SK-N-SH (cell line): ENCODE measurements around the gene MFAP4. TPM values are rescaled to one million over a fixed set of nuclear protein-coding genes. Genes with fewer than 3 reads are reported as not detected.

ENCODE experiments used
- CTCF ChIA-PET: fragments of 300-600, 350-600 bp; formaldehyde crosslinking; extraction: SDS; loops from one replicate; lab custom pipeline; 2021; lab: Yijun Ruan, JAX
- POLR2A ChIA-PET: fragments of 350-600 bp; sonication (Branson Sonifier 250); formaldehyde crosslinking; extraction: SDS; loops from one replicate; lab custom pipeline; 2020; ENCODE audit warnings: antibody characterized with exemption, inconsistent platforms; lab: Yijun Ruan, JAX
- DNase-seq: peaks from one replicate; pipeline ENCODE4 v3.0.0; 2012
- H2AFZ ChIP-seq: fragments of 200-600 bp; sonication (generic); 2 replicates; pipeline ENCODE4 v1.8.1; 2016; ENCODE audit warnings: antibody characterized with exemption, mild to moderate bottlenecking, low read depth
- H3F3A ChIP-seq: fragments of 200-600 bp; sonication (generic); replicated peaks from 2 replicates; pipeline ENCODE3; 2016; ENCODE audit warnings: antibody characterized with exemption, mild to moderate bottlenecking; ENCODE audit not compliant: insufficient read depth
- H3K27ac ChIP-seq, 2 experiments: fragments of 200-500 bp in 1 of 2; fragments of 200-600 bp in 1 of 2; sonication (Bioruptor generic) in 1 of 2; sonication (generic), shearing (Covaris generic) in 1 of 2; 2 replicates each; pipeline versions ENCODE4 v1.5.1 to v1.6.1; 2014 to 2016; ENCODE audit warnings: low read depth in 2 of 2, inconsistent platforms in 1 of 2, low read length in 1 of 2, mild to moderate bottlenecking in 1 of 2, mixed read lengths in 1 of 2
- H3K27me3 ChIP-seq: fragments of 200-600 bp; sonication (generic), shearing (Covaris generic); 2 replicates; pipeline ENCODE4 v1.6.1; 2016; ENCODE audit warnings: mixed run types; ENCODE audit not compliant: insufficient read depth
- H3K36me3 ChIP-seq, 2 experiments: fragments of 200-500 bp in 1 of 2; fragments of 200-600 bp in 1 of 2; sonication (Bioruptor generic) in 1 of 2; sonication (generic) in 1 of 2; replicated peaks in 1 of 2; 2 replicates each; pipeline versions ENCODE3 to v1.5.1; 2014 to 2016; ENCODE audit warnings: low read length in 1 of 2, mild to moderate bottlenecking in 1 of 2; ENCODE audit not compliant: insufficient read depth in 2 of 2, control insufficient read depth in 1 of 2
- H3K4me1 ChIP-seq, 2 experiments: fragments of 200-500 bp in 1 of 2; fragments of 200-600 bp in 1 of 2; sonication (Bioruptor generic) in 1 of 2; sonication (generic), shearing (Covaris generic) in 1 of 2; 2 replicates each; pipeline versions ENCODE4 v1.5.1 to v1.6.1; 2014 to 2016; ENCODE audit warnings: low read depth in 1 of 2, low read length in 1 of 2, mixed run types in 1 of 2; ENCODE audit not compliant: insufficient read depth in 2 of 2, control insufficient read depth in 1 of 2
- H3K4me2 ChIP-seq: fragments of 200-600 bp; sonication (generic), shearing (Covaris generic); 2 replicates; pipeline ENCODE4 v1.6.1; 2017; ENCODE audit warnings: mixed run types
- H3K4me3 ChIP-seq, 2 experiments: fragments of 200-500 bp in 1 of 2; fragments of 200-600 bp in 1 of 2; sonication (Bioruptor generic) in 1 of 2; sonication (generic), shearing (Covaris generic) in 1 of 2; 2 replicates each; pipeline versions ENCODE4 v1.5.1 to v1.8.1; 2014 to 2016; ENCODE audit warnings: low read depth in 2 of 2, inconsistent platforms in 1 of 2, low read length in 1 of 2, mild to moderate bottlenecking in 1 of 2, mixed read lengths in 1 of 2, moderate library complexity in 1 of 2
- H3K79me2 ChIP-seq: fragments of 200-600 bp; sonication (generic); 2 replicates; pipeline ENCODE4 v1.8.1; 2017; ENCODE audit warnings: mild to moderate bottlenecking; ENCODE audit not compliant: insufficient read depth
- H3K9ac ChIP-seq: fragments of 200-600 bp; sonication (generic); 2 replicates; pipeline ENCODE4 v1.6.1; 2017; ENCODE audit warnings: mixed run types
- H3K9me2 ChIP-seq: fragments of 200-600 bp; sonication (generic); 2 replicates; pipeline ENCODE4 v1.6.1; 2017; ENCODE audit warnings: mixed run types
- H3K9me3 ChIP-seq: fragments of 200-600 bp; sonication (generic); 2 replicates; pipeline ENCODE4 v1.6.1; 2017; ENCODE audit warnings: mixed run types, mild to moderate bottlenecking, moderate library complexity
- H4K20me1 ChIP-seq: fragments of 200-600 bp; sonication (generic); 2 replicates; pipeline ENCODE4 v1.6.1; 2017; ENCODE audit warnings: mild to moderate bottlenecking, mixed run types; ENCODE audit not compliant: insufficient read depth
- CTCF ChIP-seq: fragments of 200-600 bp; sonication (generic); IDR thresholded peaks from 2 replicates; pipeline ENCODE4 v1.6.1; 2017; ENCODE audit warnings: antibody characterized with exemption, mild to moderate bottlenecking, moderate library complexity
- ELF1 ChIP-seq: IDR thresholded peaks from 2 replicates; pipeline ENCODE4 v1.4.0; 2012
- EZH2phosphoT487 ChIP-seq: fragments of 200-600 bp; sonication (generic); IDR thresholded peaks from 2 replicates; pipeline ENCODE4 v1.6.1; 2017; ENCODE audit warnings: low read depth, mixed run types, mild to moderate bottlenecking, antibody characterized with exemption, moderate library complexity, borderline replicate concordance
- FOSL2 ChIP-seq: IDR thresholded peaks from 2 replicates; pipeline ENCODE4 v1.4.0; 2012; ENCODE audit warnings: low read depth, mild to moderate bottlenecking, moderate library complexity, borderline replicate concordance
- FOXJ3 ChIP-seq: sonication (generic); formaldehyde crosslinking; IDR thresholded peaks from 2 replicates; pipeline ENCODE4 v1.5.1; 2020; ENCODE audit warnings: mild to moderate bottlenecking, missing genetic modification reagents
- FOXM1 ChIP-seq: IDR thresholded peaks from 2 replicates; pipeline ENCODE4 v1.4.0; 2012; ENCODE audit warnings: low read depth, mild to moderate bottlenecking
- GABPA ChIP-seq: IDR thresholded peaks from 2 replicates; pipeline ENCODE4 v1.4.0; 2012; ENCODE audit warnings: low read depth, mild to moderate bottlenecking
- GATA2 ChIP-seq: sonication (generic); formaldehyde crosslinking; IDR thresholded peaks from 2 replicates; pipeline ENCODE4 v1.5.0; 2020; ENCODE audit warnings: mild to moderate bottlenecking, missing genetic modification reagents
- IRF3 ChIP-seq: fragments of 150-350 bp; IDR thresholded peaks from 2 replicates; pipeline ENCODE4 v1.6.1; 2016; ENCODE audit warnings: mild to moderate bottlenecking, low read depth, low read length
- JUND ChIP-seq: IDR thresholded peaks from 2 replicates; pipeline ENCODE4 v1.4.0; 2012
- MAX ChIP-seq: IDR thresholded peaks from 2 replicates; pipeline ENCODE4 v1.4.0; 2012; ENCODE audit warnings: low read depth
- NRF1 ChIP-seq: IDR thresholded peaks from 2 replicates; pipeline ENCODE4 v1.6.1; 2012; ENCODE audit warnings: low read depth, mild to moderate bottlenecking, low read length
- PBX3 ChIP-seq: IDR thresholded peaks from 2 replicates; pipeline ENCODE4; 2012
- POLR2AphosphoS5 ChIP-seq: IDR thresholded peaks from 2 replicates; pipeline ENCODE4 v1.6.1; 2012; ENCODE audit warnings: low read depth, low read length
- RXRA ChIP-seq: IDR thresholded peaks from 2 replicates; pipeline ENCODE4 v1.4.0; 2012; ENCODE audit warnings: low read depth, mild to moderate bottlenecking, borderline replicate concordance
- SIN3A ChIP-seq: IDR thresholded peaks from 2 replicates; pipeline ENCODE4 v1.6.1; 2012; ENCODE audit warnings: low read depth, mild to moderate bottlenecking, low read length, moderate library complexity, borderline replicate concordance
- TAF1 ChIP-seq: IDR thresholded peaks from 2 replicates; pipeline ENCODE4 v1.6.1; 2012; ENCODE audit warnings: low read depth, mild to moderate bottlenecking, low read length, moderate library complexity, borderline replicate concordance
- TCF12 ChIP-seq: IDR thresholded peaks from 2 replicates; pipeline ENCODE4 v1.4.0; 2012
- TEAD4 ChIP-seq: IDR thresholded peaks from 2 replicates; pipeline ENCODE4 v1.4.0; 2012; ENCODE audit warnings: mild to moderate bottlenecking, borderline replicate concordance; ENCODE audit not compliant: insufficient read depth
- YY1 ChIP-seq: IDR thresholded peaks from 2 replicates; pipeline ENCODE4 v1.4.0; 2012; ENCODE audit warnings: low read depth, mild to moderate bottlenecking
- whole genome bisulfite sequencing: methylation state at CpG from one replicate; pipeline ENCODE4 v1.1.6; 2017; ENCODE audit warnings: low lambda C conversion rate; 5-methylcytosine and 5-hydroxymethylcytosine counted together
- polyA plus RNA-seq, 3 experiments: library from polyadenylated mRNA; depleted of rRNA; stranded (reverse); fragments of >200 nt; gene quantifications; 2 replicates each; pipeline ENCODE4 v1.2.3, GENCODE V29; 2012

Gene MFAP4
- polyA plus RNA-seq, 1 of the 3 experiments (the other 2 are of a cell fraction) = 120 TPM

- POLR2A ChIA-PET = interaction anchor here (1.7 kb wide), 1 partner anchor 30 kb away, joined by 5 read pairs; no protein-coding TSS in a partner anchor
Observed at GRCh38 chr17:19407601-19408345, 20.8 kb upstream of the MFAP4 start.

GRCh38 chr17:19405114-19405513 is 18.1 kb upstream of the MFAP4 start:
- ChIA-PET POLR2A (no interaction called here), CTCF (interaction anchor here (0.6 to 1.2 kb wide), 4 partner anchors 9 to 42 kb away, joined by 3 to 7 read pairs (median 4); partner anchors contain the start of gene B9D1)
- Histone ChIP-seq H4K20me1 (no peaks in the 10 kb centered on the region), H3K36me3 (no peaks in the 10 kb centered on the region), H2AFZ (no peak overlapping the region), H3K27ac (no peak overlapping the region), H3K27me3 (no peaks in the 10 kb centered on the region), H3K9me2 (no peaks in the 10 kb centered on the region), H3K4me1 (peaks cover 10 to 30% of the 10 kb centered on the region in 2 experiments), H3K79me2 (no peaks in the 10 kb centered on the region), H3F3A (peaks cover 3% of the 10 kb centered on the region), H3K9ac (no peak overlapping the region), H3K4me3 (no peak overlapping the region), H3K4me2 (no peak overlapping the region), H3K9me3 (no peaks in the 10 kb centered on the region)
- DNase-seq = no peak
- 87% methylated on average over 5 of the region's 5 CpGs for WGBS
- no peak for TF ChIP-seq IRF3
- no peak for TF ChIP-seq FOSL2
- TF ChIP-seq TEAD4 = no peak
- no peak for TF ChIP-seq ELF1
- no peak for TF ChIP-seq SIN3A
- no peak for TF ChIP-seq PBX3
- no peak for TF ChIP-seq YY1
- TF ChIP-seq EZH2phosphoT487 = no peak
- TF ChIP-seq FOXJ3 (CRISPR knock-in tag) = no peak
- no peak for TF ChIP-seq POLR2AphosphoS5
- TF ChIP-seq GABPA = no peak
- no peak for TF ChIP-seq JUND
- no peak for TF ChIP-seq TCF12
- no peak for TF ChIP-seq FOXM1
- no peak for TF ChIP-seq NRF1
- no peak for TF ChIP-seq GATA2 (CRISPR knock-in tag)
- TF ChIP-seq RXRA = no peak
- no peak for TF ChIP-seq TAF1

More at GRCh38 chr17:19407601-19408345, 20.8 kb upstream of the MFAP4 start:
- DNase-seq = no peak
- Histone ChIP-seq H3K27me3 (no peaks in the 10 kb centered on the region), H3K9me3 (no peaks in the 10 kb centered on the region), H3K4me3 (no peak overlapping the region), H3K9ac (no peak overlapping the region), H3K27ac (no peak overlapping the region), H3K36me3 (no peaks in the 10 kb centered on the region), H3K4me1 (peaks cover 17 to 40% of the 10 kb centered on the region in 2 experiments; a peak in 3 of 4 replicates), H3F3A (peaks cover 7% of the 10 kb centered on the region), H2AFZ (no peak overlapping the region), H3K79me2 (peaks cover 4% of the 10 kb centered on the region; the same call in 1 of the 2 replicates), H4K20me1 (no peaks in the 10 kb centered on the region), H3K9me2 (no peaks in the 10 kb centered on the region), H3K4me2 (no peak overlapping the region)
- CTCF ChIA-PET = interaction anchor here (1.1 to 7.4 kb wide), 2 partner anchors 39 to 44 kb away, joined by 3 to 79 read pairs; partner anchors contain the start of gene B9D1
- 94% methylated on average over 7 of the region's 10 CpGs for WGBS
- TF ChIP-seq CTCF (no peak), FOXJ3 (CRISPR knock-in tag) (no peak), EZH2phosphoT487 (no peak), MAX (no peak), TAF1 (no peak)
